Neural cell (in vitro differentiated cells): ENCODE data around the gene MYO1H. TPM values are rescaled to one million over a fixed set of nuclear protein-coding genes. Genes with fewer than 3 reads are reported as not detected.

Experiments
- H2AFZ ChIP-seq: fragments of 200-600, 300-800 bp; sonication (generic), shearing (Covaris generic); 2 replicates; pipeline ENCODE4 v1.6.0; 2014; ENCODE audit warnings: low read depth, mild to moderate bottlenecking, antibody characterized with exemption, low read length, moderate library complexity
- H3F3A ChIP-seq: fragments of 200-600 bp; shearing (Covaris generic); 2 replicates; pipeline ENCODE4 v1.6.1; 2016; ENCODE audit warnings: mild to moderate bottlenecking, moderate library complexity, mixed read lengths, antibody characterized with exemption, low read length; ENCODE audit not compliant: insufficient read depth, poor library complexity, severe bottlenecking
- H3K27ac ChIP-seq: fragments of 200-600, 300-800 bp; sonication (generic), shearing (Covaris generic); 2 replicates; pipeline ENCODE4 v1.5.1; 2014; ENCODE audit warnings: mild to moderate bottlenecking, low read length, moderate library complexity
- H3K27me3 ChIP-seq: fragments of 300-800, 200-600 bp; sonication (generic), shearing (Covaris generic); 2 replicates; pipeline ENCODE4 v1.6.0; 2014; ENCODE audit warnings: mild to moderate bottlenecking, low read depth, low read length, moderate library complexity; ENCODE audit not compliant: insufficient read depth
- H3K36me3 ChIP-seq: fragments of 300-800, 200-600 bp; sonication (generic), shearing (Covaris generic); 2 replicates; pipeline ENCODE4 v1.5.1; 2014; ENCODE audit warnings: mild to moderate bottlenecking, antibody characterized with exemption, low read length, moderate library complexity; ENCODE audit not compliant: insufficient read depth
- H3K4me2 ChIP-seq: fragments of 300-800, 200-600 bp; sonication (generic), shearing (Covaris generic); 2 replicates; pipeline ENCODE4 v1.6.0; 2014; ENCODE audit warnings: mild to moderate bottlenecking, low read length
- H3K4me3 ChIP-seq: fragments of 300-800, 200-600 bp; sonication (generic), shearing (Covaris generic); 2 replicates; pipeline ENCODE4 v1.5.1; 2014; ENCODE audit warnings: mild to moderate bottlenecking, low read length, moderate library complexity
- H3K79me2 ChIP-seq: fragments of 200-600 bp; shearing (Covaris generic); replicated peaks from 2 replicates; pipeline ENCODE4 v1.6.0; 2014; ENCODE audit warnings: mild to moderate bottlenecking, low read length, moderate library complexity; ENCODE audit not compliant: insufficient read depth
- H3K9ac ChIP-seq: fragments of 300-800, 200-600 bp; sonication (generic), shearing (Covaris generic); 2 replicates; pipeline ENCODE4 v1.6.1; 2016; ENCODE audit warnings: mild to moderate bottlenecking, low read length, mixed read lengths
- H3K9me2 ChIP-seq: fragments of 200-600 bp; shearing (Covaris generic); 2 replicates; pipeline ENCODE4 v1.6.1; 2016; ENCODE audit warnings: mild to moderate bottlenecking, low read length, mixed read lengths; ENCODE audit not compliant: insufficient read depth
- H3K9me3 ChIP-seq: fragments of 200-600, 300-800 bp; sonication (generic), shearing (Covaris generic); 2 replicates; pipeline ENCODE4 v1.6.1; 2016; ENCODE audit warnings: mild to moderate bottlenecking, mixed run types, low read length, moderate library complexity, mixed read lengths
- H4K20me1 ChIP-seq: fragments of 200-600 bp; shearing (Covaris generic); 2 replicates; pipeline ENCODE4 v1.6.1; 2016; ENCODE audit warnings: mild to moderate bottlenecking, mixed run types; ENCODE audit not compliant: insufficient read depth
- CTCF ChIP-seq: fragments of 450-650 bp; IDR thresholded peaks from 2 replicates; pipeline ENCODE4 v1.5.1; 2014; ENCODE audit warnings: antibody characterized with exemption, mild to moderate bottlenecking, moderate library complexity; ENCODE audit not compliant: poor library complexity, severe bottlenecking
- EP300 ChIP-seq: fragments of 450-650 bp; conservative IDR thresholded peaks from 2 replicates; pipeline ENCODE4 v1.6.1; 2014; ENCODE audit warnings: antibody characterized with exemption, mild to moderate bottlenecking, moderate library complexity; ENCODE audit not compliant: poor library complexity, severe bottlenecking
- EZH2 ChIP-seq: fragments of 200-600, 300-800 bp; shearing (Covaris generic), sonication (generic); IDR thresholded peaks from 2 replicates; pipeline ENCODE4 v1.6.1; 2014; ENCODE audit warnings: antibody characterized with exemption, low read length, borderline replicate concordance, mild to moderate bottlenecking; ENCODE audit not compliant: insufficient read depth, poor library complexity, severe bottlenecking
- MXI1 ChIP-seq: fragments of 450-650 bp; conservative IDR thresholded peaks from 2 replicates; pipeline ENCODE4 v1.6.1; 2014; ENCODE audit warnings: antibody characterized with exemption, mild to moderate bottlenecking; ENCODE audit not compliant: poor library complexity, severe bottlenecking
- POLR2AphosphoS5 ChIP-seq: IDR thresholded peaks from 2 replicates; pipeline ENCODE4 v1.6.1; 2012
- RAD21 ChIP-seq: fragments of 450-650 bp; conservative IDR thresholded peaks from 2 replicates; pipeline ENCODE4 v1.6.1; 2014; ENCODE audit warnings: antibody characterized with exemption, mild to moderate bottlenecking, moderate library complexity
- REST ChIP-seq: IDR thresholded peaks from 2 replicates; pipeline ENCODE4 v1.6.1; 2012; ENCODE audit warnings: borderline replicate concordance
- SMC3 ChIP-seq: fragments of 450-650 bp; conservative IDR thresholded peaks from 2 replicates; pipeline ENCODE4 v1.6.1; 2014; ENCODE audit warnings: antibody characterized with exemption, mild to moderate bottlenecking, moderate library complexity; ENCODE audit not compliant: poor library complexity
- TAF1 ChIP-seq: IDR thresholded peaks from 2 replicates; pipeline ENCODE4 v1.6.1; 2012; ENCODE audit warnings: low read depth
- polyA plus RNA-seq: library from polyadenylated mRNA; depleted of rRNA; stranded (reverse); fragments of >200 nt; gene quantifications from 2 replicates; pipeline ENCODE4 v1.2.3, GENCODE V29; 2014

Gene MYO1H
- polyA plus RNA-seq, 1 donor from 2014 or later, result 10.6 TPM

GRCh38 chr12:109475993-109476806 is 128.5 kb downstream of the MYO1H start:
- peak overlapping the region; percentile 88 for H2AFZ ChIP-seq
- H3K36me3 ChIP-seq, result no peaks in the 10 kb centered on the region
- H3K79me2 ChIP-seq, result peaks cover 77% of the 10 kb centered on the region
- H3K9me2 ChIP-seq, result no peaks in the 10 kb centered on the region
- no peaks in the 10 kb centered on the region for H3K9me3 ChIP-seq
- H4K20me1 ChIP-seq, result no peaks in the 10 kb centered on the region
- H3K27ac ChIP-seq, result peak overlapping the region; percentile 95
- no peaks in the 10 kb centered on the region for H3K27me3 ChIP-seq
- H3K4me2 ChIP-seq, result peak overlapping the region; percentile 95
- H3K4me3 ChIP-seq, result peak overlapping the region; percentile 91
- TF ChIP-seq EP300, result no peak
- TF ChIP-seq REST, result no peak
- TF ChIP-seq RAD21, result no peak
- no peak for TF ChIP-seq EZH2
- no peak for TF ChIP-seq CTCF
- no peak for TF ChIP-seq SMC3
- TF ChIP-seq MXI1, result no peak
- no peak for TF ChIP-seq POLR2AphosphoS5
- TF ChIP-seq TAF1, result no peak
- no peaks in the 10 kb centered on the region for H3F3A ChIP-seq
- H3K9ac ChIP-seq, result peak overlapping the region; percentile 96

GRCh38 chr12:109476807-109477184 is 129.1 kb downstream of the MYO1H start:
- no peak for TF ChIP-seq REST
- no peak for TF ChIP-seq EP300
- no peak for TF ChIP-seq EZH2
- TF ChIP-seq CTCF, result no peak
- no peak for TF ChIP-seq POLR2AphosphoS5
- TF ChIP-seq SMC3, result no peak
- Histone ChIP-seq H3K79me2 (peaks cover 71% of the 10 kb centered on the region), H3K36me3 (no peaks in the 10 kb centered on the region), H3K9ac (peak overlapping the region; percentile 96), H2AFZ (peak overlapping the region; percentile 88), H3K4me3 (peak overlapping the region; percentile 91), H3F3A (no peaks in the 10 kb centered on the region), H3K9me2 (no peaks in the 10 kb centered on the region), H3K27ac (peak overlapping the region; percentile 95), H3K9me3 (no peaks in the 10 kb centered on the region), H3K4me2 (peak overlapping the region; percentile 95), H3K27me3 (no peaks in the 10 kb centered on the region), H4K20me1 (no peaks in the 10 kb centered on the region)
